GM19468 (cell line): ENCODE measurements around the gene PAPLN.

Experiments
- ATAC-seq: cut with Tn5 transposase; IDR thresholded peaks from one replicate; pipeline ENCODE4 v1.9.1; 2021; ENCODE audit warnings: mild to moderate bottlenecking, moderate library complexity, moderate number of reproducible peaks; ENCODE audit not compliant: unreplicated experiment; ENCODE audit errors: extremely low read depth

PAPLN gene

DNA sequence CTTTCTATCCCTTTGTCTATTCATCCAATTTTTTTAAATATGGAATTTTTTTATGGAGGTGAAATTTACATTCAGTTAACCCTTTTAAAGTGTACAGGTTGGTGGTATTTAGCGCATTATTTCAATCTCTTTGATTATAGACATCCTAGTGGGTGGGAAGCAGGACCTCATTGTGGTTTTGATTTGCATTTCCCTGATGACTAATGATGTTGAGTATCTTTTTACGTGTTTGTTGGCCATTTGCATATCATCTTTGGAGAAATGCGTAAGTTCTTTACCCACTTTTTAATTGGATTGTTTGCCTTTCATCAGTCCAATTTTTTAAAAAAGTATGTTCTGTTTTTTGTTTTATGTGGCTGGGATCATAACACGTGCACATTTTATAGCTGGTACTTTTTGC is 20.8 kb downstream of the PAPLN start:
- no peak for ATAC-seq

DNA sequence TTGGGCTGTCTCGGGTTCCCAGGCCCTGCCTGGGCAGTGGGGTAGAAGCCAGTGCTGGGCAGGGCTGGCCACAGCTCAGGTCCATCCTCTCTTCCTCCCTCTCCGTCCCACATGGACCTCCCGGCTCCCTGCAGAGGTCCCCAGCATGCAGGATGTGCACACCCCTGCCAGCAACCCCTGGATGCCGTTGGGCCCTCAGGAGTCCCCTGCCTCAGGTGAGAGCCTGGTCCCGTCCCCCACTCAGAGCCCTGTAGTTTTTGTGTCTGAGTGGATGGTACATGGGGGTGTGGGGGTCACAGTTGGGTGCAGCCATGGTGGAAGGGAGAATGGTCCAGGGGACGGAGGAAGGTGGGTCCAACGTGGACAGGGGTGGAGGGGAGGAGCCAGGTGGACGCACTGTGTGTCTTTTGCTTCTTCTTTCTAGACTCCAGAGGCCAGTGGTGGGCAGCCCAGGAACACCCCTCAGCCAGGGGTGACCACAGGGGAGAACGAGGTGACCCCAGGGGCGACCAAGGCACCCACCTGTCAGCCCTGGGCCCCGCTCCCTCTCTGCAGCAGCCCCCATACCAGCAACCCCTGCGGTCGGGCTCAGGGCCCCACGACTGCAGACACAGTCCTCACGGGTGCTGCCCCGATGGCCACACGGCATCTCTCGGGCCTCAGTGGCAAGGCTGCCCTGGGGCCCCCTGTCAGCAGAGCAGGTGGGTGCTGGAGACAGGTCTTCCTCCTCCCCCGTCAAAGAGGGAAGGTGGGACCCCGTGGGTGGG is 21.7 kb downstream of the PAPLN start:
- ATAC-seq = no peak

DNA sequence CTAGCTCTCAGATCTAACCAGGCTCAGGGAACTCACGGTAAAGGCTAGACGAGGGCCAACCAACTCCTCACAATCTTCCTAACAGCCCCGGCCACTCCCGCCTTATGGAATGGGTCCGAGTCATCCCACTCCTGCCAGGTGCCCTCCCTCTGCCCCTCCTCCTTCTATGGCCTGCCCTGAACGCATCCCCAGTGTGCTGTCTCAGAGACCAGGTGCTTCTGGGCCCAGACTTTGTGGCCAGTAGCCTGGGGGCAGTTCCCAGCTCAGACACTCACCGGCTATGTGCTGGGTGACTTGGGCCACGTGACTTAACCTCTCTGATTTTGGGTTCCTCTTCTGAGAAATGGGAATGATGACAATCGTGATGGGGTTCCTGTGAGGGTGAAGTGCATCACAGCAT is 22.5 kb downstream of the PAPLN start:
- ATAC-seq = no peak

DNA sequence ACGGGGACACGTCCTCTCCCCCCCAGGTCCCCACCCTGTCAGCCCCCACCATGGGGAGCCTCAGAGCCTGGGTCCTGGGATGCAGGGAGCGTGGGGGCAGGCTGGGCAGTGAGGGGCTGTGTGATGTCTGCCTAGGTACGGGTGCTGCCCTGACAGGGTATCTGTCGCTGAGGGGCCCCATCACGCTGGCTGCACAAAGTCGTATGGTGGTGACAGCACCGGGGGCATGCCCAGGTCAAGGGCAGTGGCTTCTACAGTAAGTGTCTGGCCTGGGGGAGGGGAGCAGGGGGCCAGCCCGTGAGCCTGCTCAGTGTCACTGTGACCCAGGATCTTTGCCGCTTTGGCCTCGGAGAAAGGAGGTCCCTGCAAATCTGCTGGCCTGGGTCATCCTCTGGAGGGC is 23.3 kb downstream of the PAPLN start:
- no peak for ATAC-seq

DNA sequence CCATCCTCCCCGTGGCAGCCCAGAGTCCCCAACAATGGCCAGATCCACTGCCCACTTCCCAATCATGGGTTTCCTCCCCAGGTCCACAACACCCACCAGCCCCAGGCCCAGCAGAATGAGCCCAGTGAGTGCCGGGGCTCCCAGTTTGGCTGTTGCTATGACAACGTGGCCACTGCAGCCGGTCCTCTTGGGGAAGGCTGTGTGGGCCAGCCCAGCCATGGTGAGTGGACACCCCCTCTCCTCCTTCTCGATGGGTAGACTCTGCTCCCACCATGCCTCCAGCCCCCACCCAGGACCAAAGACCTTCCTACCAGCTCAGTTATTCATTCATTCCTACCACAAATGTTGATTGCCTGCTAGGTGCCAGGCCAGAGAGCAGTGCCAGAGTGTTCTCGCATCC is 23.8 kb downstream of the PAPLN start:
- ATAC-seq = no peak

DNA sequence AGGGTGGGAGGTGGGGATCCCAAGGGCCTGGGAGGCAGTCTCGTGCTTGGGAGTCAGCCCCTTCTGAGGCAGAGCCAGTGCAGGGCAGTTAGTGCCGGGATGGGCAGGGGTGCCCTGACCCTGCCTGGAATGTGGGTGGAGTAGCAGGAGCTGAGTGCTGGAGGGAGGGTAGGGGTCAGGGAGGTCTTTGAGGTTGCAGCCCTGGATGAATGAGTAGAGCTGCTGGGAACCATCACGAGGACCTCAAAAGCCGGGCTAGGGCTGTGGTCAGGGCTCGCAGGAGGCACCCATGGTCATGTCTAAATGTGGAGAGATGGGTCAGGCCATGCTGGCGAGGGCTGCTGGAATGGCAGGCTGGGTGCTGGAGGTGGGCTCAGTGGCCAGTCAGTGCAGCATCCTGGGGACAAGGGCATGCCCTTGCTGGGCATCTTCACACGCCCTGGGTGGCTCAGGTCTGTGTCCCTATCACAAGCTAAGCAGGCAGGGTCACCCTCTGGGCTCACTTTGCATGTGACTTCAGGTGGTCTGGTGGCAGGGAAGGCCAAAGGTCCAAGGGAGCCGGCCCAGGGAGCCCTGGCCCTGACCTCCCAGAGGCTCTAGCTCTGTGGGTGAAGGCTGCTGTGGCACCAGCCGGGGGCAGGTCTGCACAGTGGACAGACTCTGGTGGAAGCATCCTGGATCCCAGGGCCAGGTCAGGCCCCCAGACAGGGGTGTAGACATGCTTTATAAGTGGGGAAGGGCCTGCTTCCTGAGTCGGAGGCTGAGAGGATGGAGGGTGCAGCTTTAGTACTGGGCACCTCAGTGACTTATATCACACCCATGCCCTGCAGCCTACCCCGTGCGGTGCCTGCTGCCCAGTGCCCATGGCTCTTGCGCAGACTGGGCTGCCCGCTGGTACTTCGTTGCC is 24.5 kb downstream of the PAPLN start:
- ATAC-seq = no peak

DNA sequence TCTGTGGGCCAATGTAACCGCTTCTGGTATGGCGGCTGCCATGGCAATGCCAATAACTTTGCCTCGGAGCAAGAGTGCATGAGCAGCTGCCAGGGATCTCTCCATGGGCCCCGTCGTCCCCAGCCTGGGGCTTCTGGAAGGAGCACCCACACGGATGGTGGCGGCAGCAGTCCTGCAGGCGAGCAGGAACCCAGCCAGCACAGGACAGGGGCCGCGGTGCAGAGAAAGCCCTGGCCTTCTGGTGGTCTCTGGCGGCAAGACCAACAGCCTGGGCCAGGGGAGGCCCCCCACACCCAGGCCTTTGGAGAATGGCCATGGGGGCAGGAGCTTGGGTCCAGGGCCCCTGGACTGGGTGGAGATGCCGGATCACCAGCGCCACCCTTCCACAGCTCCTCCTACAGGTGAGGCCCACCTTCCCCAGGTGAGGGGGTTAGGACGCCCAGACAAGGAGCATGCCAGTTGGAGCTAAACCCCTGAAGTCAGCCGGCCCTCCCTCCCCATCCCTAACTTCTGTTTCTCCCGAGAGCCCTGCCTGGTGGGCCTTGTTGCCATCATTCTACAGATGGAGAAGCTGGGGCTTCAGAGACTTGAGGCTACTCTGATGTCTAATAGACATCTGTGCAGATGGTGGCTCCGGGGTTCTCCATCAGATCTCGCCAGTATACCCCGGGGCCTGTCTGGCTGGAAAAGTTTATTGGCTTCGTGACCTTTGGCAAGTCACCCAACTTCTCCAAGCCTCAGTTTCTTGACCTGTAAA is 25.3 kb downstream of the PAPLN start:
- no peak for ATAC-seq

DNA sequence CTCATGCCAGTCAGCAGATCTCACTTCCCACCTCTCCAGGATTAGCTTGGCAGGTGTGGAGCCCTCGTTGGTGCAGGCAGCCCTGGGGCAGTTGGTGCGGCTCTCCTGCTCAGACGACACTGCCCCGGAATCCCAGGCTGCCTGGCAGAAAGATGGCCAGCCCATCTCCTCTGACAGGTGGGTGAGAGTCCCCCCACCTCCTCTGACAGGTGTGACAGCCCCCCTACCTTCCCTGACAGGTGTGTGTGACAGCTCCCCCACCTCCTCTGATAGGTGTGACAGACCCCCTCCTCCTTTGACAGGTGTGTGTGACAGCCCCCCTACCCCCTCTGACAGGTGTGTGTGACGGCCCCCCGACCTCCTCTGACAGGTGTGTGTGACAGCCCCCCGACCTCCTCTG is 26.3 kb downstream of the PAPLN start:
- no peak for ATAC-seq

DNA sequence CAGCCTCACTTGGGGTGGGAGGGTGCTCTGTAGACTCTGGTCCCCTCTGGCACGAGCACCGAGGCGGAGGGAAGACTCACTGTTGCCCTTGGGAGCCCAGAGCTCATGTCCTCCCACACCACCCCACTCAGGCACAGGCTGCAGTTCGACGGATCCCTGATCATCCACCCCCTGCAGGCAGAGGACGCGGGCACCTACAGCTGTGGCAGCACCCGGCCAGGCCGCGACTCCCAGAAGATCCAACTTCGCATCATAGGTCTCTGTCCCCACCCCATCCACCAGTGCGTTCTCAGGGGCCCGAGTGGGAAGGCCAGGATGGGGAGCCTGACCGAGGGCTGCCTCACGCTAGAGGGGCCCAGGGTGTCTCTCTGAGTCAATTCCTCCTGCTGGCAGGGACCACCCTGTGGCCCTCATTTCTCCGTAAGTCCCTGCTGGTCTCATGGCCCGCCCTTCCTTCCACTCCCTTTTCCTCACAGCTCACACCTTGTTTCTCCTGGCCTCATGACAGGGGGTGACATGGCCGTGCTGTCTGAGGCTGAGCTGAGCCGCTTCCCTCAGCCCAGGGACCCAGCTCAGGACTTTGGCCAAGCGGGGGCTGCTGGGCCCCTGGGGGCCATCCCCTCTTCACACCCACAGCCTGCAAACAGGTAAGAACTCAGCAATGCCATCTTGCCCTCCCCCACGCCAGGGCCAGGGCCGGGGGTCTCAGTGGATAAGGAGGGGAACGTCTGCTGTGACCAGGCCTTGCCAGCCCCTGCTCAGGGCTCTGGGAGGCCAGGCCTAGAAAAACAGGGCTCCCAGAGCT is 27.0 kb downstream of the PAPLN start:
- ATAC-seq = no peak

DNA sequence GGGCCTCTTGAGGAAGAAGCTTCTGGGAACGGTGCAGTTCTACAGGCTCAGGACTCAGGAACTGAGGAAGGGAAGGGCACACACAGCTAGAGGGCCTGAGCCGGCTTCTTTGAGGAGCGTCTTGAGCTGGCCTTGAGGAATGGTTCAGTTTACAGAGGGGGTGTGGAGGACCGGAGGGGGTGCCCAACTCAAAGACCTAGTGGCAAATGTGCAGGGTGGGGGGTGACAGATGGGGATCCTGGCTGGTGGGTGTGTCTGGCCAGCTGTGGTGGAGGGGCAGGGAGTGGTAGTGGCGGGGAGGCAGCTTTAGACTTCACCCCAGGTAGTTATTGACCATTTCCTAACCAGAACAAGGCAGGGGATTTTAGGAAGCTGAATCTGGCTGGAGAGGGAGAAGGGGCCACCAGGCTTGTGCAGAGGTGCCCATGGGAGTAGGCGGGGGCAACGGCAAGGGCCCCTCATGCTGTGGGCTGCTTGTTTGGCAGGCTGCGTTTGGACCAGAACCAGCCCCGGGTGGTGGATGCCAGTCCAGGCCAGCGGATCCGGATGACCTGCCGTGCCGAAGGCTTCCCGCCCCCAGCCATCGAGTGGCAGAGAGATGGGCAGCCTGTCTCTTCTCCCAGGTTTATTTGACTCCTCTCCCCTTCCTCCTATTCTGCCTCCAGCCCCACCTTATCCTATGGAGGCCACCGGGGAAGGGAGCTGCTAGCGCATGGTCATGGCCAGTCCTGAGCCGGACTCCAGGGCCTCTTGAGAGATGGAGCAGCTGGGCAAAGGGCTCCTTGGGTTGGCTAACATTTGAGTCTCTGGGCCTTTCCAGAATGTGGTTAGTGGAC is 27.8 kb downstream of the PAPLN start:
- no peak for ATAC-seq

DNA sequence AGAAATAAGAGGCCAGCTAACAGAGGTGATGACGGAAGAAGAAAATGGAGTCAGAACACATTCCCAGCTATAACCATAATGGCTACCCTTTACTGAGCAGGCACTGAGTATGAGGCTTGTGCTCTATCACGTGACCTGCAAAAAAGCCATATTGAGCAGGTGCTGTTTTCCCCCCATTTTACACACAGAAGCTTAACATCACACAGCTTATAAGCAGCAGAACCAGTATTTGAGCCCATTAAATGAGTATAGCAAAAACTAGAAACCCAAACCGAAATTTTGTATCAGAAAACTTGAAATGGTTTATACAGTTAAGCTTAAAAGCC is 28.4 kb downstream of the PAPLN start:
- ATAC-seq = no peak

DNA sequence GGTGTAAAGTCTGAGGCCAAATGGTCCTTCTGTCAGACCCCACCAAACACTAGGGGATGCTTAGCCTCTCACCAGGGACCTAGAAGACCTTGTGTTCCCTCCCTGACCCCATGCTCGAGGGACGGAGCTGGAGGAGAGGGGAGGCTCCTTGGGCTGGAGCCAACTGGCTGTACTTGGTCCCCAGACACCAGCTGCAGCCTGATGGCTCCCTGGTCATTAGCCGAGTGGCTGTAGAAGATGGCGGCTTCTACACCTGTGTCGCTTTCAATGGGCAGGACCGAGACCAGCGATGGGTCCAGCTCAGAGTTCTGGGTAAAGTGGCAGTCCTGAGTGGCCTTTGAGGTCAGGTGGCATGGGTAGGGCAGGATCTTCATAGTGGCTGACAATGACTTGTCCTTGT is 29.0 kb downstream of the PAPLN start:
- ATAC-seq = no peak

DNA sequence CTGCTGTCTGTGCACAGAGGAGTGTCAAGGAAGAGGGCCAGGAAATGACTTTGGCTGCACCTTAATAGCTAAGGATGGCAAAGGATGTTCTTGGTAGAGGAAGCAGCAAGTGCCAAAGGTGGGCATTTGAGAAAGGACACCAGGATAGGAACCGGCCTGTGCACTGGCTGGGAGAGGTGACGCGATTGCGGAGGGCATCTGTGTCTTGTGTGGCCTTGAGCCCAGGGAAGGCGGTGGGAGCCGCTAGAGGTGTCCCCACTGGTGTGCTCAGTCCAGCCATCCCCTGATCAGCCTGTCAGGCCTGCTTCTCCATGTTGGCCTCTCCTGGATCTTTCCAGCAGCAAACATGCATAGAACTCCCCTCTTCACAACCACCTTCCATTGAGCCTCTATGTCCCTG is 30.2 kb downstream of the PAPLN start:
- ATAC-seq = no peak

DNA sequence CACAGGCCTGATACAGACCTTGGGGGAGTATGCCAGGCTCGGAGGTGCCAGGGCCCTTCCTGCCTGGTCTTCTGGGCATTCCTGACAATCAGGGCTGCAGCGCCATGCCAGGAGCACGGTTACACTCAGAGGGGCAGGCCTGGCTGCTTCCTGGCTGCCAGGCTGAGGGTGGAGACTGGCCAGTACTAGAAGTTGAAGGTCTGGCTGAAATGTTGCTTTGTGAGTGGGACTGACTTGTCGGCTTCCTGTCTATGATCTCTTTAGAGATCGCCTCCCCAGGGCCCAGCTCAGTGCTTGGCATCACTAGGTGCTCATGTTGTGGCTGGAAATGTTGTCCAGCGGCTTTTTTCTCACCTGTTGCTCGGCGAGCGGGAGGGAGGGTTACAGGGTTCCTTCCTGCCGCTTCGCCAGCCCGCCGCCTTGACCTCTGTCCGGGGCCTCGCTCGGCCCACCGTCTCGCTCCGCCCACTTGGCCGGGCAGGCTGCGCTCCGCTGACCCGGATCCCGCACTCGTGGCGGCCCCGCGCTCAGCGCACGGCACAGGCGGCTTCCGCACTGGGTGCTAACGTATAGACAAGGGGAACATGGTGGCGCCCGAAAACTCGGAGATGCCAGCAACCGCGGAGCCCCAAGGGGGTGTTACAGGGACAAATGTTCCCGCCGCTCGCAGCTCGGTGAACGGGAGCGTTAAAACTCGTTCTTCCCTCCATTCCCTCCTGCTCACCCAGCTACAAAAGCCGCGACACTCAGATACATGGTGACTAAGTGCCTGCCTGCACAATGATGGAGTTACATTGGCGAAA is 32.6 kb downstream of the PAPLN start:
- ATAC-seq = no peak

DNA sequence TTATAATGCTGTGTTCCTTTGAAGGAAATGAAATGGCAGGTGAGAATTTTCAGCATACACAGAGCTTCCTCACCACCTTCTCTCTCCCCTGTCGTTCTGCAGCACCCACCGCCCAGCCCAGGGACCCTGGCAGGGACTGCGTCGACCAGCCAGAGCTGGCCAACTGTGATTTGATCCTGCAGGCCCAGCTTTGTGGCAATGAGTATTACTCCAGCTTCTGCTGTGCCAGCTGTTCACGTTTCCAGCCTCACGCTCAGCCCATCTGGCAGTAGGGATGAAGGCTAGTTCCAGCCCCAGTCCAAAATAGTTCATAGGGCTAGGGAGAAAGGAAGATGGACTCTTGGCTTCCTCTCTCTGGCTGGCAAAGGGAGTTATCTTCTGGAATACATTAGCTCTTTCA is 35.1 kb downstream of the PAPLN start:
- ATAC-seq = no peak

DNA sequence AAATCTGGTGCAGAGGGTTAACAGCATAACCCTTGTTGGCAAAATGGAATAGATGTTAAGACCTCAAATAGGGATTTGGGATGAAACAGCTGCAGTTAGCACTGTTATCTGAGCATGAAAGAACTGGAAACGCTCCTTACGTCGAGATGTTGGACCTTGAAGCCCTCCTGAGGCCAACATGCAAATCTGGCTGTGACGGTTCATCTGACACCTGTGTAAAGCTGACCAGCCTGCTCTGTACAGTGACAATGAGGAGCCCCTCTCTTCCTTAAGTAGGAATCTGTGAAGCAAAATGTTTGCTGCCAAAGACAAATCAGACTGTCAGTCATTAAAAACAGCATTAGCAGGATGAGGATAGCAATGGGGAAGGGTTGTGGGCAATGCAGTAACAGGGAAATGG is 36.5 kb downstream of the PAPLN start:
- ATAC-seq = no peak

DNA sequence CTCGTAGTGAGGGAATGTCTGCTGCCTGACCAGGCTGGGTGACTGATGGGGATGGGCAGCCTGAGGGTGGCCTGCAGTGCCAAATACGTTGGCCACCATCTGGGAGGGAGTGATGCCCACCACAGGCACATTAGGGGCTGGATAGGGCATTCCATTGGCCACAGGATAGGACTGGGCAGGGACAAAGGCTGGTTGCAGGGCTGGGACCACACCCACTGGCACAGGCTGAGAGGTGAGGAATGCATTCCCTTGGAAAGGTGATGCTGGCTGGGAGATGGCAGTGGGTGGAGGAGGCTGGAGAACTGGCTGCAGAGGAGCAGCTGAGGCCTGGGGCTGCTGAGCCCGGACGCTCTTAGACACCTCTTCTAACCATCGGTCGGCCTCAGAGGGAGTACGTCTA is 39.5 kb downstream of the PAPLN start:
- no peak for ATAC-seq

DNA sequence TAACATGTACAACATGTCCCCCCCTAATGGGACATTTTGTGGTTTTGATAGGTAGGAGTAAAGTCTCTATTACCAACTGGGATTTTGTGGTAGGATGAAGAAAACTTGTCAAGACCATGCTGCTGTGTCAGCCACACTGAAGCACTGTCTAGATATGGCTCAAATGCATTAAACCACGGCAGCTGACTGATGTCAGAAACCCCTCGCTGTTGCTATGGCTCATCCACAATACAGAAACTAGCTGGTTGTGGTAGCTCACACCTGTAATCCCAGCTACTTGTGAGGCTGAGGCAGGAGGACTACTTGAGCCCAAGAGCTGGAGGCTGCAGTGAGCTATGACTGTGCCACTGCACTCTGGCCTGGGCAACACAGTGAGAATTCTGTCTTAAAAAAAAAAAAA is 40.1 kb downstream of the PAPLN start:
- ATAC-seq = no peak

DNA sequence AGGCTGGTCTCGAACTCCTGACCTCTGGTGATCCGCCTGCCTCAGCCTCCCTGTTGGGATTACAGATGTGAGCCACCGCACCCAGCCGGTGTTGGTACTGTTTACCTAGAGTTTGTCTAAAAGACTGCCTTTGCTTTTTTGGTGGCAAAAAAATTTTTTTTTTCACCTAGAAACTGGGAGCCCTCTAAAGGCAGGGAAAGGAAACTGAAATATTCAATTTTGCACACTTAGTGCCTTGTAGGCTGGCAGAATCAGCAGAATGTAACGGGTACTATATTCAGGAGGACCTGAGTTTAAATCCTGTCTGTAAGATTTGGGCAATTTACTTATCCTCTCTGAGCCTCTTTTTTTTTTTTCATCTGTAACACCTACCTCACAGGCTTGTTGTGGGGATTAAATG is 43.6 kb downstream of the PAPLN start:
- ATAC-seq = no peak
